Cardiac muscle cell (in vitro differentiated cells and primary cell): Measurements from ENCODE around the gene NOB1. TPM values are rescaled to one million over a fixed set of nuclear protein-coding genes. Genes with fewer than 3 reads are reported as not detected.

ENCODE experiments used
- DNase-seq, 2 donors: peaks; one replicate each; pipeline versions ENCODE4 v3.0.0 to v3.0.0-alpha.2; 2010 to 2017; ENCODE audit warnings: low read depth in 1 of 2, low spot score in 1 of 2
- H3K27ac ChIP-seq: fragments of 200-600 bp; sonication (generic); 2 replicates; pipeline ENCODE4 v1.5.1; 2016
- H3K27me3 ChIP-seq: fragments of 200-600 bp; sonication (generic); 2 replicates; pipeline ENCODE4 v1.6.0; 2016; ENCODE audit warnings: control low read depth
- H3K36me3 ChIP-seq: fragments of 200-600 bp; sonication (generic); 2 replicates; pipeline ENCODE4 v1.5.1; 2016; ENCODE audit warnings: control low read depth
- H3K4me1 ChIP-seq: fragments of 200-600 bp; sonication (generic); 2 replicates; pipeline ENCODE4 v1.8.1; 2017; ENCODE audit warnings: low read depth, mild to moderate bottlenecking, mixed run types
- H3K4me3 ChIP-seq: fragments of 200-600 bp; sonication (generic); 2 replicates; pipeline ENCODE4 v1.5.1; 2016; ENCODE audit warnings: mild to moderate bottlenecking
- H3K9me3 ChIP-seq: fragments of 200-600 bp; sonication (generic); 2 replicates; pipeline ENCODE4 v1.5.1; 2017; ENCODE audit warnings: low read depth, mild to moderate bottlenecking, control low read depth
- CTCF ChIP-seq: IDR thresholded peaks from 2 replicates; pipeline ENCODE4 v1.5.1; 2012; ENCODE audit warnings: low read depth, mild to moderate bottlenecking, low read length
- polyA plus RNA-seq: library from polyadenylated mRNA; unstranded; fragments of >200 nt; fragmentation: Nextera tagmentation; extraction: Ambion mirVana; gene quantifications from 2 replicates; pipeline ENCODE4 v1.2.1, GENCODE V29; 2016
- total RNA-seq: library from RNA; depleted of rRNA; stranded (reverse); fragments of >200 nt; gene quantifications from 2 replicates; pipeline ENCODE4 v1.2.3, GENCODE V29; 2016

NOB1 gene
- total and polyA plus RNA-seq, 2 experiments from 2014 or later = 26.8 to 34.0 TPM

- H3K27ac ChIP-seq = no peak overlapping the region
- no peaks in the 10 kb centered on the region for H3K27me3 ChIP-seq
- no peak for TF ChIP-seq CTCF
- H3K36me3 ChIP-seq = no peaks in the 10 kb centered on the region
- H3K4me3 ChIP-seq = no peak overlapping the region
- H3K9me3 ChIP-seq = no peaks in the 10 kb centered on the region
- H3K4me1 ChIP-seq = peaks cover 8% of the 10 kb centered on the region
- no peak for DNase-seq
Observed at GRCh38 chr16:69727916-69728270, 26.8 kb downstream of the NOB1 start.

DNA sequence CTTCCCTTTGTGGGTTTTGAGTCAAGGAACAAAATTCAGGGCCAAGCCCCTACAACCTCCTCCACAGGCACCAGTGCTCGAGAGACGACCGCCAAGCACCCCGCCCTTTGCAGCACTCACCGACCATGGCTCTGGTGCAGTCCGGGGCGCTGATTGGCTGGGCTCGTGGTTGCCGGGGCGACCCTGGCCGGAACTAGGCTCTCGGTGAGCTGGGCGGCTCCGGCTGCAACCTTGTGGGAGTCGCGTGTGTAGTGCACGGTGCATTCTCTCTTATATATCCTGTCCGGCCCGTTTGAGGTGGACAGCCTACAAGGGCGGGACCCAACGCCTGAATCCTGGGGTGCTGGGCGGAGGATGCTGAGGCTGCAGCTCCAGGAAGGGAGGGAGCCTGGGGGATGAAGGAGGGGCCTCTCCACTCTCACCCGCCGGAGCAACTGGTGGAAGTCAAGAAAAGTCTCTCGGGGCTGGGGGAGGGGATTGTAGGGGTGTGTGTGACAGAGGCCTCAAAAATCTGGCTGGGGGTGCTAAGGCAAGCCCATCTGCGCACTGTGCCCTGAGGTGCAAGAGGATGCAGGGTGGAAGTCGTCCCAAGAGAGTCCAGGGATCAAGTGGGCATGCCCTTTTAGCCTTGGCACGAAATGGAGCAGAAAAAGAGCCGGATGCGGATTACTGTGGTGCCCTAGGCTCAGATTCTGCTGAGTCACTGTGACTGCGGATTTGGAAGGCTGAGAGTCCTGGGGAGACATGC is 28.2 kb downstream of the NOB1 start, which contains the start of gene NQO1:
TSS of gene NQO1 (minus strand) at position 248 of the 748 bp plus-strand sequence. CDS start at position 127, 121 bp downstream.
- Histone ChIP-seq H3K4me1 (peaks cover 8% of the 10 kb centered on the region), H3K9me3 (no peaks in the 10 kb centered on the region), H3K27me3 (no peaks in the 10 kb centered on the region), H3K36me3 (no peaks in the 10 kb centered on the region), H3K4me3 (peak within 1 kb of the TSS; percentile 28), H3K27ac (peak within 1 kb of the TSS; percentile 71)
- TF ChIP-seq CTCF = no peak
- peak; percentile 93 to 99 for DNase-seq

DNA sequence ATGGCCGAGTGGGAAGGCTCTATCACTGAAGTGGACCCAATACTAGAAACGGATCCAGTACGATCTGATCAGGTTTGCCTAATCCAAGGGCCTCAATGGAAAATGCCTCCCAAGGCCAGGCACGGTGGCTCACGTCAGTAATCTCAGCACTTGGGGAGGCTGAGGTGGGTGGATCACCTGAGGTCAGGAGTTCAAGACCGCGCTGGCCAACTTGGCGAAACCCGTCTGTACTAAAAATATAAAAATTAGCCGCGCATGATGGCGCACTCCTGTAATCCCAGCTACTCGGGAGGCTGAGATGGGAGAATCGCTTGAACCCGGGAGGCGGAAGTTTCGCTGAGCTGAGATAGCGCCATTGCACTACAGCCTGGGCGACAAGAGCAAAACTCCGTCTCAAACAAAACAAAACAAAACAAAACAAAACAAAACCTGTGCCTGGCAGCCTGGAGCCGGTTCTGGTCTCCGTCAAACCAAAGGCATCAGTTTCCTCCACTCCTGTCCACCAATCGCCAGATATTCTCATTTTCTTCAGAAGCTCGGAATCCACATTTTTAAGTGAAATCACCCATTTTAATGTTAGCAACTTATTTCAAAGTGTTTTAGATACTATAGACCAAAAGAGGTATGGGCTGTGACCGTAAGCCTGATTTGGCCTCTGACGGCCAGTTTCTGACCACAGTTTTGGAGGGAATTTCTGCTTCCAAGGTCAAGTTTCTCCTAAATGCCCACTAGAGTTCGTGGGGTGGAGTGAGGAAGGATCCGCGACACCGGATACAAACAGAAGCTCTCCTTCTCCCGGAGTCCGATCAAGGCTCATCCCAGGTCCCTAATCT is 29.0 kb downstream of the NOB1 start:
- no peaks in the 10 kb centered on the region for H3K9me3 ChIP-seq
- no peak for DNase-seq
- no peak for TF ChIP-seq CTCF
- peaks cover 8% of the 10 kb centered on the region for H3K4me1 ChIP-seq
- H3K36me3 ChIP-seq = no peaks in the 10 kb centered on the region
- H3K27me3 ChIP-seq = no peaks in the 10 kb centered on the region
- H3K4me3 ChIP-seq = peak overlapping the region; percentile 28
- no peak overlapping the region for H3K27ac ChIP-seq

DNA sequence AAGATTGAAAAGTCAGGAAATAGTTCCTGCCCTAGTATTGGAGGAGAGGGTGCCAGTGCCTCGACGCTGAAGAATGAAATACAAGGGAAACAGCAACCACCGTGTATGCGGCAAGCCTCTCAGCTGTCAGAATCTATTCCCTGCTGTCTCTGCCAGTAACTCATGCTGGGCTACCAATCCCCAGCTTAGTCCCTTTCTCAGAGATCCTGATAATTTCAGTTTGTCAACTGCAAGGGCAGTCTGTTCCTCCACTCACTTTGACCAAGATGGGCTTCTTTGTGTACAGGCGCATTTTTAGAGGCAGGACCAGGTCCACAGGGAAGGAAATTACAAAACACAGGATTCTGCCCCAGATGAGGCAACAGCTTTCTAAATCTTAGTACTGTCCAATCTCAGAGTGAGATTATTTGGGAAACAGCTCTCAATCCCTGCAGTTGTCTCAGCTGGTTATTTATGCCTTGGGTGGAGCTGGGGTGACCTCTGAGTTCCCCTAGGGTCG is 29.7 kb downstream of the NOB1 start:
- H3K27me3 ChIP-seq = no peaks in the 10 kb centered on the region
- H3K9me3 ChIP-seq = no peaks in the 10 kb centered on the region
- peaks cover 8% of the 10 kb centered on the region for H3K4me1 ChIP-seq
- TF ChIP-seq CTCF = no peak
- DNase-seq = peak in 1 of 2 donors; percentile 35
- H3K4me3 ChIP-seq = no peak overlapping the region
- H3K27ac ChIP-seq = peak overlapping the region; percentile 15
- no peaks in the 10 kb centered on the region for H3K36me3 ChIP-seq

GRCh38 chr16:69724414-69724873 is 30.3 kb downstream of the NOB1 start:
- TF ChIP-seq CTCF = no peak
- Histone ChIP-seq H3K27ac (peak overlapping the region; percentile 15), H3K9me3 (no peaks in the 10 kb centered on the region), H3K4me3 (no peak overlapping the region), H3K4me1 (peaks cover 8% of the 10 kb centered on the region), H3K27me3 (no peaks in the 10 kb centered on the region), H3K36me3 (no peaks in the 10 kb centered on the region)
- no peak for DNase-seq
